NCI-H1092 treated with DMSO at 0.1 percent for 48 hours (cell line): ENCODE measurements around the gene SLC2A9.

ENCODE experiments used
- DNase-seq: peaks from one replicate; lab custom pipeline; 2025; lab: John Stamatoyannopoulos, UW

Gene SLC2A9

GRCh38 chr4:9962611-9963314 lies 58.5 kb downstream of the SLC2A9 start:
- no peak for DNase-seq

- DNase-seq: no peak
Measured at GRCh38 chr4:9954468-9954867, 66.8 kb downstream of the SLC2A9 start.

- no peak for DNase-seq
Measured at GRCh38 chr4:9953089-9953488, 68.2 kb downstream of the SLC2A9 start.

- DNase-seq: no peak
Measured at GRCh38 chr4:9952415-9952950, 68.8 kb downstream of the SLC2A9 start.

- DNase-seq: no peak
Measured at GRCh38 chr4:9949573-9949972, 71.7 kb downstream of the SLC2A9 start.

- no peak for DNase-seq
Measured at GRCh38 chr4:9947168-9948062, 73.9 kb downstream of the SLC2A9 start.

GRCh38 chr4:9946170-9946569 lies 75.1 kb downstream of the SLC2A9 start:
- DNase-seq: no peak

GRCh38 chr4:9944431-9945425 lies 76.6 kb downstream of the SLC2A9 start:
- no peak for DNase-seq

- no peak for DNase-seq
Measured at GRCh38 chr4:9943761-9944160, 77.5 kb downstream of the SLC2A9 start.

GRCh38 chr4:9942921-9943600 lies 78.2 kb downstream of the SLC2A9 start:
- DNase-seq: no peak

- DNase-seq: no peak
Measured at GRCh38 chr4:9942139-9942538, 79.2 kb downstream of the SLC2A9 start.

GRCh38 chr4:9940041-9940440 lies 81.3 kb downstream of the SLC2A9 start:
- DNase-seq: no peak

- DNase-seq: no peak
Measured at GRCh38 chr4:9938933-9939332, 82.4 kb downstream of the SLC2A9 start.

GRCh38 chr4:9937078-9937477 lies 84.2 kb downstream of the SLC2A9 start:
- no peak for DNase-seq

- no peak for DNase-seq
Measured at GRCh38 chr4:9936129-9936644, 85.1 kb downstream of the SLC2A9 start.

- no peak for DNase-seq
Measured at GRCh38 chr4:9933956-9934355, 87.3 kb downstream of the SLC2A9 start.

GRCh38 chr4:9933184-9933583 lies 88.1 kb downstream of the SLC2A9 start:
- no peak for DNase-seq

- no peak for DNase-seq
Measured at GRCh38 chr4:9932771-9933170, 88.5 kb downstream of the SLC2A9 start.

- DNase-seq: no peak
Measured at GRCh38 chr4:9931146-9931545, 90.2 kb downstream of the SLC2A9 start.

- DNase-seq: no peak
Measured at GRCh38 chr4:9929111-9929510, 92.2 kb downstream of the SLC2A9 start.
